ENCODE results near the gene PPP3CB. TPM values are rescaled to one million over a fixed set of nuclear protein-coding genes. Genes with fewer than 3 reads are reported as not detected.

Gene PPP3CB
- total RNA-seq, 1 donor from 2014 or later: 18.5 TPM

GRCh38 chr10:73432646-73433537 is 62.9 kb downstream of the PPP3CB start:
- no peak overlapping the region for H3K4me3 Mint-ChIP-seq (ENCODE audit: unreplicated experiment)
- H3K36me3 Mint-ChIP-seq (ENCODE audit: low read depth, unreplicated experiment): peaks cover 2% of the 10 kb centered on the region
- H3K27me3 Mint-ChIP-seq (ENCODE audit: unreplicated experiment): no peaks in the 10 kb centered on the region
- H3K27ac Mint-ChIP-seq (ENCODE audit: unreplicated experiment): no peak overlapping the region
- DNase-seq (ENCODE audit: low spot score): no peak
- H3K9me3 Mint-ChIP-seq (ENCODE audit: unreplicated experiment): no peaks in the 10 kb centered on the region
- TF ChIP-seq CTCF (IDR thresholded peaks at IDR 0.05; ENCODE audit: unreplicated experiment): no peak
- H3K4me1 Mint-ChIP-seq (ENCODE audit: unreplicated experiment): peaks cover 4% of the 10 kb centered on the region

- Mint-ChIP-seq H3K27me3 (ENCODE audit: unreplicated experiment) (peaks cover 1% of the 10 kb centered on the region), H3K4me1 (ENCODE audit: unreplicated experiment) (no peaks in the 10 kb centered on the region), H3K36me3 (ENCODE audit: low read depth, unreplicated experiment) (peaks cover 35% of the 10 kb centered on the region), H3K27ac (ENCODE audit: unreplicated experiment) (no peak overlapping the region), H3K9me3 (ENCODE audit: unreplicated experiment) (no peaks in the 10 kb centered on the region), H3K4me3 (ENCODE audit: unreplicated experiment) (peak overlapping the region; percentile 16)
- DNase-seq (ENCODE audit: low spot score): no peak
- no peak for TF ChIP-seq CTCF (IDR thresholded peaks at IDR 0.05; ENCODE audit: unreplicated experiment)
These were observed 69.5 kb downstream of the PPP3CB start for GRCh38 chr10:73426318-73426717.

DNA sequence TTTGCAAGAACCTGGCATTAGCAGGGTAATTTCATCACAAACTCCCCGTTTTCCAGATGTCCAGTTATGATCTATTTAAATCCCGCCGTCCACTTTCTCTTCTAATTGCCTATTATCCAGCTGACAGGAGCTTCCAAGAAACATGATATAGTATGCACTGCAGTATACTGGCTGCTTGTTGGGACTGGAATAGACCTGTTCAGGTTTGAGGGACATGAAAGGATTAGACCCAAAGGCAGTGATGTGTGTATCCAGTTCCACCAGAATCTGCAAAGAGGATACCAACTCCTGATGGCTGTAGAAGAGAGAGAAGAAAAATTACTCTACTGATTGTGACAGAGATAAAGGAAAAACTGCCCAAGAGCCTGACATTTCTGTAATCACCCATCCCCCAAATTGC is 71.3 kb downstream of the PPP3CB start:
- H3K36me3 Mint-ChIP-seq (ENCODE audit: low read depth, unreplicated experiment): peaks cover 35% of the 10 kb centered on the region
- H3K27me3 Mint-ChIP-seq (ENCODE audit: unreplicated experiment): peaks cover 1% of the 10 kb centered on the region

DNA sequence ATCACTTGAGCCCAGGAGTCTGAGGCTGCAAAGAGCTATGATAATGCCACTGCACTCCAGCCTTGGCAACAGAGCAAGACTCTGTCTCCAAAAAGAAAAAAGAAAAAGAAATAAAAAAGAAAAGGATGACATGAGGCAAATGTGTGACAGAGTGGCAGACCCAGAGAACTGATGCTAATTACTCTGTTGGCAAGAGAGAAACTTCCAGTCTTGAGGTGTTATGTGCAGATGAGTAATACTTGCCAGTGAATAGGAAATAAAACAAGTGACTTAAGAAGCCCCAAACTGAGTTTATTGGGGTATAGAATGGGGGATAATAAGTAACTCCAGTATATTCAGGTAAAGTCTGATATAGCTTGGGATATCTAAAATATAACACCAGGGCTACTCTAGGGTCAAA is 72.5 kb downstream of the PPP3CB start:
- Mint-ChIP-seq H3K27ac (ENCODE audit: unreplicated experiment) (no peak overlapping the region), H3K36me3 (ENCODE audit: low read depth, unreplicated experiment) (peaks cover 35% of the 10 kb centered on the region), H3K27me3 (ENCODE audit: unreplicated experiment) (peaks cover 1% of the 10 kb centered on the region), H3K9me3 (ENCODE audit: unreplicated experiment) (no peaks in the 10 kb centered on the region), H3K4me1 (ENCODE audit: unreplicated experiment) (no peaks in the 10 kb centered on the region), H3K4me3 (ENCODE audit: unreplicated experiment) (no peak overlapping the region)
- no peak for TF ChIP-seq CTCF (IDR thresholded peaks at IDR 0.05; ENCODE audit: unreplicated experiment)
- no peak for DNase-seq (ENCODE audit: low spot score)

More for the DNA sequence above, 71.3 kb downstream of the PPP3CB start:
- TF ChIP-seq CTCF (IDR thresholded peaks at IDR 0.05; ENCODE audit: unreplicated experiment): no peak
- H3K4me3 Mint-ChIP-seq (ENCODE audit: unreplicated experiment): no peak overlapping the region
- no peaks in the 10 kb centered on the region for H3K9me3 Mint-ChIP-seq (ENCODE audit: unreplicated experiment)
- H3K27ac Mint-ChIP-seq (ENCODE audit: unreplicated experiment): no peak overlapping the region
- DNase-seq (ENCODE audit: low spot score): no peak
- H3K4me1 Mint-ChIP-seq (ENCODE audit: unreplicated experiment): no peaks in the 10 kb centered on the region

DNA sequence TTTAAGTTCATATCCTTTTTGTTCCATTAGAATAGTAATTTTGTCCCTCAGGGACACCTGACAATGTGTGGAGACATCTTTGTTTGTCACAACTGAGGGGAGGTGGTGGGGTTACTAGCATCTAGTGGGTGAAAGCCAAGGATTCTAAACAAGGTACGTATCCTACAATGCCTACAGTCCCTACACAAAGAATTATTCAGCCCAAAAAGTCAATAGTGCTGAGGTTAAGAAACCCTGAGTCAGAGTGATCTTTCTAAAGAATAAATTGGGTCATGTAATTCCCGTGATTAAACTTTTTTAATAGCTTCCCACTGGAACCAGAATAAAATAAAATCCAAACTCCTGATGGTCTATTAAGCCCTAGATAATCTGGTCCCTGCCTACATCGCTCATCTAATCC is 79.3 kb downstream of the PPP3CB start:
- peaks cover 13% of the 10 kb centered on the region for H3K4me1 Mint-ChIP-seq (ENCODE audit: unreplicated experiment)
- no peaks in the 10 kb centered on the region for H3K36me3 Mint-ChIP-seq (ENCODE audit: low read depth, unreplicated experiment)
- no peak overlapping the region for H3K27ac Mint-ChIP-seq (ENCODE audit: unreplicated experiment)
- no peaks in the 10 kb centered on the region for H3K9me3 Mint-ChIP-seq (ENCODE audit: unreplicated experiment)
- no peak overlapping the region for H3K4me3 Mint-ChIP-seq (ENCODE audit: unreplicated experiment)
- H3K27me3 Mint-ChIP-seq (ENCODE audit: unreplicated experiment): no peaks in the 10 kb centered on the region
- DNase-seq (ENCODE audit: low spot score): no peak
- TF ChIP-seq CTCF (IDR thresholded peaks at IDR 0.05; ENCODE audit: unreplicated experiment): no peak

Measured in endothelial cell (in vitro differentiated cells).